A172 (cell line): ENCODE measurements around the gene ZNF213. TPM values are rescaled to one million over a fixed set of nuclear protein-coding genes. Genes with fewer than 3 reads are reported as not detected.
"Not testable (repeated sequence)": the region's sequence is repeated elsewhere in the genome, so short reads cannot be mapped to it uniquely, and the experiment has no call there.

ENCODE experiments used
- DNase-seq: peaks from one replicate; pipeline ENCODE4 v3.0.0-alpha.2; 2015; ENCODE audit warnings: low spot score
- total RNA-seq: library from RNA; depleted of rRNA; stranded (reverse); fragments of >200 nt; shearing (Covaris generic); gene quantifications from 2 replicates; pipeline ENCODE4 v1.2.3, GENCODE V29; 2014

Gene ZNF213
- total RNA-seq, 1 experiment from 2014 or later, result 2.1 TPM

GRCh38 chr16:3129137-3130131 is 5.4 kb upstream of the ZNF213 start:
- peak; percentile 81 for DNase-seq

- peak; percentile 67 for DNase-seq
These were observed 3.0 kb upstream of the ZNF213 start for GRCh38 chr16:3131755-3132377.

DNA sequence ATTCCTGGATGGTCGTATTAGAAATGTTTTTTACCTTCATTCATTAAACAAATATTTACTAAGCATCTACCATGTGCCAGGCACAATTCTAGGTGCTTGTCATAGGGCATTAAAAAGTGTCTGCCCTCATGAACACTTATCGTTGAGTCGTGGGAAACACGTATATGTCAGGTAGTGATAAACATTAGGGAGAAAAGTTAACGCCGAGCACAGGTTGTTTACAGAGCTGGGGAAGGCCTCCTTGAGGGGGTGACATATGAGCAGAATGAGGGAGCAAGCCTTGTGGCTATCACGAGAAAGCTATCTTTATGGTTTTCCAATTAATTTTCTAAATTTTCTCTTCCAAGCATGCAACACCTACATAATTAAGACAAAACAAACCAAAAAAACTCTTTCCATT is 985 bp upstream of the ZNF213 start:
- DNase-seq, result no peak

- DNase-seq, result no peak
These were observed 392 bp downstream of the ZNF213 start for GRCh38 chr16:3135126-3135715.

GRCh38 chr16:3137267-3137666 is 2.4 kb downstream of the ZNF213 start:
- no peak for DNase-seq

DNA sequence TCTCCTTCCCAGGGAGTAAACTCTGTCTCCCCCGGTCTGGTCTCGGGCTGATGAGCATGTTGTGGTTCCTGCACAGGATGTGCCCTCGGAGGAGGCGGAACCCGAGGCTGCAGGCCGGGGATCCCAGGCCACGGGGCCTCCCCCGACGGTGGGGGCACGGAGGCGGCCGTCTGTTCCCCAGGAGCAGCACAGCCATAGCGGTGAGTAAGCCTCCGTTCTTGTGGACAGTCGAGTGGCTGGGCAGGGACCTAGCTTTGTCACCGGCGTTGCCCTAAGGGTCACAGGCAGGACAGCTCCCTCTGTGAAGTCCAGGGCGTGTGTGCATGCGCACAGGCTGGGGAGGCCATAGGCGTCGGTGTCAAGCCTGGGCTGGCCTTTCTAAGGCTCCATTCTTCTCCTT is 3.5 kb downstream of the ZNF213 start:
- DNase-seq, result no peak

DNA sequence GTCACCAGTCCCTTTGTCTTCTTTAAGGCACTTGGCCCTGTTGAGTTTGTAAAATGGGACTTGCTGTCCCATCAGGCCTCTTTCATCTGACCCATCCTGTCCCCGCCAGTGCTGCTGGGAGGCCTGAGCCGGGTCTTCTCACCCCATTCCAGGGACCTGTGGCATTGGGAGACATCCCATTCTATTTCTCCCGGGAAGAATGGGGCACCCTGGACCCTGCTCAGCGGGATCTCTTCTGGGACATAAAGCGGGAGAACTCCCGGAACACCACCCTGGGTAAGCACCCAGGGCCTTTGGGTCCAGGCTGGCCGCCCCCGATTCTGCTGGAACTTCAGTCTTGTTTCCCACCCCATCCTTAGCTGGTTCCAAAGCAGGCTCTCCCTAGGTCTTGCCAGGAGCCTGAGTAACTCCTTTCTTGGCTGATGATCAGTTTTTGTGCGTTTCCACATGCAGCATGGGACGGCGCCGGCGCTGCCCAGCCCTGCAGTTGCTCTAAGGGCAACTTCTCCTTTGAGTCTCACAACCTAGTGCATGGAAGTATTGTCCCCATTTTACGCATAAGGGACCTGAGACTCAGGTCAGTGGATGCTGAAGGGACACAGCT is 4.1 kb downstream of the ZNF213 start:
- DNase-seq, result no peak

DNA sequence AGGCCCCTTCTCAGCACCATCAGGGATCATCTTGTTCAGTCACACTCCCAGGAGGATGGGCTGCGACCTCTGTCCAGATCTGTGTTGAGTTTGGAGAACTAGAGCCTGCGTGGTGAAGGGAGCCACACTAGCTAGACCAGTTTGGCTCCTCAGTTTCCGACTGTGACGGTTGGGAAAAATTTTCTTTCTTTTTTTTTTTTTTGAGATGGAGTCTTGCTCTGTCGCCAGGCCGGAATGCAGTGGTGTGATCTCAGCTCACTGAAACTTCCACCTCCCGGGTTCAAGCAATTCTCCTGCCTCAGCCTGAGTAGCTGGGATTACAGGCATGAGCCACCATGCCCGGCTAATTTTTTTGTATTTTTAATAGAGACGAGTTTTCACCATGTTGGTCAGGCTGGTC is 4.7 kb downstream of the ZNF213 start:
- DNase-seq, result not testable (repeated sequence)

DNA sequence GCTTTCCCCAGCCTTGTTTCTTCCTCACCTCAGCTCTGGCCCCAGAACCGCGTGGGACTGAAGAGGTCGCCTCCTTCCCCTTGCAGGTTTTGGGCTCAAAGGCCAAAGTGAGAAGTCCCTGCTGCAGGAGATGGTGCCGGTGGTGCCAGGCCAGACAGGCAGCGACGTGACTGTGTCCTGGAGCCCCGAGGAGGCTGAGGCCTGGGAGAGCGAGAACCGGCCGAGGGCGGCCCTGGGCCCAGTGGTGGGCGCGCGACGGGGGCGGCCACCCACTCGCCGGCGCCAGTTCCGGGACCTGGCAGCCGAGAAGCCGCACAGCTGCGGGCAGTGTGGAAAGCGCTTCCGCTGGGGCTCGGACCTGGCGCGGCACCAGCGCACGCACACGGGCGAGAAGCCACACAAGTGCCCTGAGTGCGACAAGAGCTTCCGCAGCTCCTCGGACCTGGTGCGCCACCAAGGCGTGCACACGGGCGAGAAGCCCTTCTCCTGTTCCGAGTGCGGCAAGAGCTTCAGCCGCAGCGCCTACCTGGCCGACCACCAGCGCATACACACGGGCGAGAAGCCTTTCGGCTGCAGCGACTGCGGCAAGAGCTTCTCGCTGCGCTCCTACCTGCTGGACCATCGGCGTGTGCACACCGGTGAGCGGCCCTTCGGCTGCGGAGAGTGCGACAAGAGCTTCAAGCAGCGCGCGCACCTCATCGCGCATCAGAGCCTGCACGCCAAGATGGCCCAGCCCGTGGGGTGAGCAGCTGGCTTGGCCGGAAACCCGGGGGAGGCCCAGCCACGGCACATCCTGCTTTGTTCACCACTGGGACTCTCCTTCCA is 6.0 kb downstream of the ZNF213 start:
- DNase-seq, result no peak

DNA sequence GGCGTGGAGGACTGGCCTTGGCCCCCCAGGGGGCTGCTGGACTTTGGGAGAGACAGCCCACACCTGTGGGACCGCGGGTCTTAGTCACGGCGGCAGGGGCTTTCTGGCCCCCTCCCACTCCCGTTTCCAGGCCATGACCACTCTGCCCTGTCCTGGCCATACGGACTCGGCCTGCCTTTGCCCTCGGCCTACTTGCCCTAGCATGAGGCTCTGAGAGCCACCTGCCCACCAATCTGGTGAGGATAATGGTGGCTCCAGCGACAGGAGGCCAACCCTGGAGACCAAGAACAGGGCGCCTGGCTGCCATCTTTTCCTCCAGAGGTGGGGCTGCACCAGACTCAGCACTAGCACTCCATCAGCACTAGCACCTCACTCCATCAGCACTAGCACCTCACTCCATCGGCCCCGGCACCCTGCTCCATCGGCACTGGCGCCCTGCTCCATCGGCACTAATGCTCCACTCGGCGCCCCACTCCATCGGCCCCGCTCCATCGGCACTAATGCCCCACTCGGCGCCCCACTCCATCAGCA is 7.0 kb downstream of the ZNF213 start:
- DNase-seq, result no peak

DNA sequence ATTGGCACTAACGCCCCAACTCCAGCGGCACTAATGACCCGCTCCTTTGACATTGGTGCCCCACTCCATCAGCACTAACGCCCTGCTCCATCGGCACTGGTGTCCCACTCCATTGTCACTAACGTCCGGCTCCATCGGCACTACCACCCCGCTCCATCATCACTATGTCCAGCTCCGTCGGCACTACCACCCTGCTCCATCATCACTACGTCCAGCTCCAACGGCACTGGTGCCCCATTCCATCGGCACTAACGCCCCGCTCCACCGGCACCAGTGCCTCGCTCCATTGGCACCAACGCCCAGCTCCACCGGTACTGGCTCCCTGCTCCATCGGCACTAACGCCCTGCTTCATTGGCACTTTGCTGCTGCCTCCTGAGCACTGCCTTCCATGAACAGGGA is 7.5 kb downstream of the ZNF213 start:
- DNase-seq, result no peak

DNA sequence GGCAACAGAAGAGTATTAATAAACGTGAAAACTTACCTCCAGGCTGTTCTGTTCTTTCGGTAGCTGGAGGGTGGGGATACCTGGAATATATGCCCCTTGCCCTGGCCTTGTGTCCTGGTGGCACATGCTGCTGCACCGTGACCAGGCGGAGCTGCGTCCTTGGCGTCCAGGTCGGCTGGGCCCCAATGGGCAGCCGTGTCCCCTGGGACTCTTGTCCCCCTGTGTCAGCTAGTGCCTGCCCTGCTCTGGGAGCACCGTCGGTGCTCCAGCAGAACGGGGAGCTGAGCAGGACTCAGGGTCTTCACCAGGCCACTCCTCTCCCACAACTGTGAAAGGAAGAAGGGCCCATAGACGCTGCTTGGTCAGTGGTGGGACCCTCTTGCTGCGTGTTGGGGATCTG is 7.9 kb downstream of the ZNF213 start:
- DNase-seq, result no peak

- no peak for DNase-seq
These were observed 8.4 kb downstream of the ZNF213 start for GRCh38 chr16:3143189-3143588.

DNA sequence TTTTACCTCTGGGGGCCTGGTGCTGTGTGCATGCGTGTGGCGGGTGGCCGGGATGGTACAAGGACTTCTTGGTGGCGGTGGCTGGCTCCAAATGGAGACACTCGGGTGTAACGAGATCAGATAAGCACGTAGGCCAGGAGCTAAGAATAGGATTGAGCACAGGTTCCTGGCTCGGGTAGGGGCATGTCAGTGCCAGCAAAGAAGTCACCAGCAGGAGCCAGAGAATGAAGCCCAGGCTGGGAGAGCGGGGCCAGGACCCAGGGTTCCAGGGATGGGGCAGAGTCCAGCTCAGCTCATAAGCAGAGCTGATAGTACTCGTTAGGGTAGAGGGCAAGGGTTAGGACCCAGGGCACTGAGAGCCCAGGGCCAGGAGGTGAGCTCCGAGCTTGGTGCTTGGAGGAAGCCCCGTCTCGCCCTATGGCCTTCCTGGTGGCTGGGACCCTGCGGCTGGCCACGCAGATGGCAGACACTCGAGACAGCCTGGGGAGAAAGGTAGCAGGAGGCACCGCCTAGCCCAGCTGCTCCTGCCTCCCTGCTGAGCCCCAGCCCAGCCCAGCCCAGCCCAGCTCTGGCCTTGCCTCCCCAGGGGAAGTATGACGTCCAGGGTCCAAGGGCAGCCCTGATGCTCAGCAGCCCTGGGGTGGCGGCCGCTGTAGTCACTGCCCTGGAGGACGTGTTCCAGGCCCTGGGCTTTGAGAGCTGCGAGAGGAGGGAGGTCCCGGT is 8.9 kb downstream of the ZNF213 start:
- DNase-seq, result no peak

DNA sequence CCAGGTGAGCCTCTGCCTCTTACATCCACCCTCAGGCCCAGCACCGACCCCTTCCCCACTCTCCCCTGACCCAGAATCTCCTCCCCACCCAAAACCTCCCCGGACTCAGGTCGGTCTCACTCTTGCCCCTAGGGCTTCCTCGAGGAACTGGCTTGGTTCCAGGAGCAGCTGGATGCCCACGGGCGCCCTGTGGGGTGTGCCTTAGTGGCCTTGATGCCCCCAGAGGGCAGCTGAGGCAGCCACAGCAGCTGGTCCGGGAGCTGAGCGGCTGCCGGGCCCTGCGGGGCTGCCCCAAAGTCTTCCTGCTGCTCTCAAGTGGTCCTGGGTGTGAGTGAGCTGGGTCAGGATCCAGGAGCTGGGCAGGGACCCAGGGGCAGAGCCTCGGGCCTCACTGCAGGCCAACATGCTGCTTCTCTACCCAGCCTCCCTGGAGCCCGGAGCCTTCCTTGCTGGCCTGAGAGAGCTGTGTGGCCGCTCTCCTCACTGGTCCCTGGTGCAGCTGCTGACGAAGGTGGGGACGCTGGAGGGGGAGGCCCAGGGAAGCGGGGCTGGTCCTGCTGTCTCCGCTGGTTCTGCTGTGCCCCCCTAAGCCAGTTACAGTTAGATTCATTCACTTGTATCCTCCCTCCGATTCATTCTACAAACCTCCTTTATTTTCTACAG is 9.6 kb downstream of the ZNF213 start:
- no peak for DNase-seq

- DNase-seq, result no peak
These were observed 10.3 kb downstream of the ZNF213 start for GRCh38 chr16:3145151-3145550.

- DNase-seq, result no peak
These were observed 10.8 kb downstream of the ZNF213 start for GRCh38 chr16:3145660-3146059.

GRCh38 chr16:3147046-3147756 is 12.4 kb downstream of the ZNF213 start:
- no peak for DNase-seq

- no peak for DNase-seq
These were observed 12.9 kb downstream of the ZNF213 start for GRCh38 chr16:3147757-3148104.
